Smooth muscle cell (in vitro differentiated cells): ENCODE measurements around the gene GID4. TPM values are rescaled to one million over a fixed set of nuclear protein-coding genes. Genes with fewer than 3 reads are reported as not detected.

Experiments used
- DNase-seq: peaks from one replicate; lab custom pipeline; 2025; ENCODE audit not compliant: unreplicated experiment; lab: John Stamatoyannopoulos, UW
- H2AFZ ChIP-seq: fragments of 200-600 bp; sonication (generic); 2 replicates; pipeline ENCODE4 v1.6.0; 2016; ENCODE audit warnings: antibody characterized with exemption, low read depth, mild to moderate bottlenecking
- H3F3A ChIP-seq: fragments of 200-600 bp; sonication (generic); 2 replicates; pipeline ENCODE4 v1.6.0; 2017; ENCODE audit warnings: antibody characterized with exemption, low read depth
- H3K27ac ChIP-seq: fragments of 200-600 bp; sonication (generic); 2 replicates; pipeline ENCODE4 v1.5.1; 2016; ENCODE audit warnings: low read depth, mild to moderate bottlenecking
- H3K27me3 ChIP-seq: fragments of 200-600 bp; sonication (generic); 2 replicates; pipeline ENCODE4 v1.6.1; 2016; ENCODE audit warnings: low read depth, mild to moderate bottlenecking
- H3K36me3 ChIP-seq: fragments of 200-600 bp; sonication (generic); 2 replicates; pipeline ENCODE4 v1.5.1; 2016; ENCODE audit warnings: low read depth
- H3K4me1 ChIP-seq: fragments of 200-600 bp; sonication (generic); 2 replicates; pipeline ENCODE4 v1.5.1; 2016; ENCODE audit warnings: low read depth
- H3K4me2 ChIP-seq: fragments of 200-600 bp; sonication (generic); 2 replicates; pipeline ENCODE4 v1.6.0; 2016; ENCODE audit warnings: mild to moderate bottlenecking
- H3K4me3 ChIP-seq: fragments of 200-600 bp; sonication (generic); 2 replicates; pipeline ENCODE4 v1.5.1; 2016; ENCODE audit warnings: mild to moderate bottlenecking
- H3K79me2 ChIP-seq: fragments of 200-600 bp; sonication (generic); 2 replicates; pipeline ENCODE4 v1.6.0; 2016; ENCODE audit warnings: low read depth, mild to moderate bottlenecking
- H3K9ac ChIP-seq: fragments of 200-600 bp; sonication (generic); 2 replicates; pipeline ENCODE4 v1.6.0; 2016; ENCODE audit warnings: low read depth
- H3K9me3 ChIP-seq: fragments of 200-600 bp; sonication (generic); replicated peaks from 2 replicates; pipeline ENCODE4 v1.5.1; 2016; ENCODE audit warnings: low read depth
- H4K20me1 ChIP-seq: fragments of 200-600 bp; sonication (generic); 2 replicates; pipeline ENCODE4 v1.6.0; 2016; ENCODE audit warnings: low read depth
- CTCF ChIP-seq: fragments of 200-600 bp; sonication (generic); IDR thresholded peaks from 2 replicates; pipeline ENCODE4 v1.5.1; 2017; ENCODE audit warnings: borderline replicate concordance, mild to moderate bottlenecking, antibody characterized with exemption; ENCODE audit not compliant: insufficient read depth, poor library complexity, severe bottlenecking
- WGBS: methylation state at CpG from one replicate; pipeline ENCODE4 v1.1.7; 2016; ENCODE audit warnings: low lambda C conversion rate; 5-methylcytosine and 5-hydroxymethylcytosine counted together
- polyA plus RNA-seq: library from polyadenylated mRNA; unstranded; fragments of >200 nt; fragmentation: Nextera tagmentation; extraction: Ambion mirVana; gene quantifications from 2 replicates; pipeline ENCODE4 v1.2.1, GENCODE V29; 2016
- total RNA-seq: library from RNA; depleted of rRNA; stranded (reverse); fragments of >200 nt; gene quantifications from 2 replicates; pipeline ENCODE4 v1.2.3, GENCODE V29; 2014

The GID4 gene
- total and polyA plus RNA-seq, 2 experiments from 2014 or later, result 6.1 to 7.7 TPM

- H3K36me3 ChIP-seq, result peaks cover 3% of the 10 kb centered on the region
- no peaks in the 10 kb centered on the region for H3K9me3 ChIP-seq
- WGBS, result 89% methylated on average over 15 of the region's 15 CpGs
- H3K27ac ChIP-seq, result no peak overlapping the region
- H4K20me1 ChIP-seq, result no peaks in the 10 kb centered on the region
- no peak overlapping the region for H2AFZ ChIP-seq
- H3K4me3 ChIP-seq, result no peak overlapping the region
- H3K4me2 ChIP-seq, result no peak overlapping the region
- no peak overlapping the region for H3K9ac ChIP-seq
- H3K4me1 ChIP-seq, result peaks cover under 1% of the 10 kb centered on the region
- no peaks in the 10 kb centered on the region for H3K79me2 ChIP-seq
- H3F3A ChIP-seq, result no peaks in the 10 kb centered on the region
- peak; percentile 15 for TF ChIP-seq CTCF
- no peak for DNase-seq
- no peaks in the 10 kb centered on the region for H3K27me3 ChIP-seq
Observed at GRCh38 chr17:18093616-18094408, 54.6 kb downstream of the GID4 start.

DNA sequence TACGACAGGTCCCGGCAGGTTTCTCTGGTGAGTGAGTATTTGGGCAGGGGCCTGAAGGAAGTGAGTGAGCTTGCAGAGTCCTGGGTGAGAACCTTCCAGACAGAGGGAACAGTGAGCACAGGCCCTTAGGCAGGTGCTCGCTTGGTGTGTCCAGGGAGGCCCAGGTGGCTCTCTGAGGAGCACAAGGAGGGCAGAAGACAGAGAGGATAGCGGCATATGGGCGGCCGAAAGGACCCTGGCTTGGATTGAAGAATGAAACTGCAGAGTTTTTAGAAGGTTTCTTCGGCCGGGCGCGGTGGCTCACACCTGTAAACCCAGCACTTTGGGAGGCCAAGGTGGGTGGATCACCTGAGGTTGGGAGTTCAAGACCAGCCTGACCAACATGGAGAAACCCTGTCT, 55.2 kb downstream of the GID4 start:
- no peak overlapping the region for H3K4me3 ChIP-seq
- no peak for TF ChIP-seq CTCF
- H3K79me2 ChIP-seq, result no peaks in the 10 kb centered on the region
- no peak overlapping the region for H3K27ac ChIP-seq
- H3F3A ChIP-seq, result no peaks in the 10 kb centered on the region
- WGBS, result 99% methylated on average over 10 of the region's 10 CpGs
- no peak for DNase-seq
- H3K9ac ChIP-seq, result no peak overlapping the region
- H2AFZ ChIP-seq, result no peak overlapping the region
- H3K36me3 ChIP-seq, result peaks cover 4% of the 10 kb centered on the region
- H3K9me3 ChIP-seq, result no peaks in the 10 kb centered on the region
- H4K20me1 ChIP-seq, result no peaks in the 10 kb centered on the region
- H3K4me1 ChIP-seq, result no peaks in the 10 kb centered on the region
- H3K4me2 ChIP-seq, result no peak overlapping the region
- no peaks in the 10 kb centered on the region for H3K27me3 ChIP-seq

GRCh38 chr17:18099516-18099915, 60.3 kb downstream of the GID4 start:
- no peaks in the 10 kb centered on the region for H3K79me2 ChIP-seq
- H3K4me2 ChIP-seq, result no peak overlapping the region
- TF ChIP-seq CTCF, result no peak
- H3K9ac ChIP-seq, result no peak overlapping the region
- H4K20me1 ChIP-seq, result no peaks in the 10 kb centered on the region
- H2AFZ ChIP-seq, result no peak overlapping the region
- peaks cover 4% of the 10 kb centered on the region for H3K36me3 ChIP-seq
- WGBS, result 98% methylated on average over 14 of the region's 14 CpGs
- no peak overlapping the region for H3K27ac ChIP-seq
- no peaks in the 10 kb centered on the region for H3K9me3 ChIP-seq
- DNase-seq, result no peak
- no peaks in the 10 kb centered on the region for H3F3A ChIP-seq
- no peaks in the 10 kb centered on the region for H3K27me3 ChIP-seq
- H3K4me3 ChIP-seq, result no peak overlapping the region
- H3K4me1 ChIP-seq, result no peaks in the 10 kb centered on the region

DNA sequence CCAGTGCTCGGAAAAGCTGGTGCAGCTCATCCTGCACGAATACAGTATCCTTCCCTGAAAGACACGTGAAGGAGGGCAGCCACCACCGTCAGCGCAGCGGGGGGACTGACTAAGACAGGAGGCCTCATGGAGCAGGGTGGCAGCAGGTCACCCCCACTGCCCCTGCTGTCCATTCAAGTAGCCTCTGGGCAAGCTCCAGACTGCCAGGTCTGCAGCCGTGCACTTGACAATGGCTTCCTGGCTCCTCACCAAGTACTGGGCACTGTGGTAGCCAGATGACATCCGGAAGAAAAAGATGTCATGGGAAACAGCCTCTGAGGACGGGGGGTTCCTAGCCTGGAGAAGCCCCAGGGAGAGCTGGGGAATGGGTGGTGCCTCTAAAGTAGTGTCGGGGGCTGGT, 61.4 kb downstream of the GID4 start:
- Histone ChIP-seq H2AFZ (no peak overlapping the region), H3K27me3 (no peaks in the 10 kb centered on the region), H3K4me3 (no peak overlapping the region), H3K9me3 (no peaks in the 10 kb centered on the region), H3K27ac (no peak overlapping the region), H4K20me1 (no peaks in the 10 kb centered on the region), H3K36me3 (peaks cover 4% of the 10 kb centered on the region), H3F3A (no peaks in the 10 kb centered on the region), H3K79me2 (no peaks in the 10 kb centered on the region), H3K4me1 (no peaks in the 10 kb centered on the region), H3K9ac (no peak overlapping the region), H3K4me2 (no peak overlapping the region)
- TF ChIP-seq CTCF, result no peak
- 93% methylated on average over 10 of the region's 10 CpGs for WGBS
- no peak for DNase-seq
